DND-41 (cell line): Measurements from ENCODE around the gene EPDR1.

ENCODE experiments used
- ATAC-seq: fragments of 200-7000 bp; cut with Tn5 transposase; 3 replicates; pipeline ENCODE4 v1.9.1; 2021; ENCODE audit warnings: low read depth; ENCODE audit not compliant: insufficient read depth
- DNase-seq: peaks from one replicate; pipeline ENCODE4 v3.0.0-alpha.2; 2020
- H2AFZ ChIP-seq: 2 replicates; pipeline ENCODE4 v1.6.0; 2012; ENCODE audit warnings: low read depth, low read length
- H3K27ac ChIP-seq: 2 replicates; pipeline ENCODE4 v1.5.1; 2012; ENCODE audit warnings: low read length, inconsistent platforms
- H3K27me3 ChIP-seq: fragments of 200-600 bp; sonication (generic); 2 replicates; pipeline ENCODE4 v1.6.0; 2012; ENCODE audit warnings: low read length, mild to moderate bottlenecking, inconsistent platforms; ENCODE audit not compliant: insufficient read depth, poor library complexity
- H3K36me3 ChIP-seq: 2 replicates; pipeline ENCODE4 v1.5.1; 2012; ENCODE audit warnings: low read length, inconsistent platforms; ENCODE audit not compliant: insufficient read depth
- H3K4me1 ChIP-seq: 2 replicates; pipeline ENCODE4 v1.5.1; 2012; ENCODE audit warnings: mild to moderate bottlenecking, low read length; ENCODE audit not compliant: insufficient read depth
- H3K4me2 ChIP-seq: 2 replicates; pipeline ENCODE4 v1.6.0; 2012; ENCODE audit warnings: mild to moderate bottlenecking, moderate library complexity, low read length, inconsistent platforms; ENCODE audit not compliant: insufficient read depth
- H3K4me3 ChIP-seq, 2 experiments: fragments of 200-600 bp in 1 of 2; shearing (Covaris generic) in 1 of 2; 2 replicates each; pipeline ENCODE4 v1.5.1; 2012 to 2016; ENCODE audit warnings: inconsistent platforms in 2 of 2, low read length in 2 of 2, mild to moderate bottlenecking in 2 of 2, low read depth in 1 of 2, moderate library complexity in 1 of 2
- H3K79me2 ChIP-seq: 2 replicates; pipeline ENCODE4 v1.6.0; 2012; ENCODE audit warnings: low read length, inconsistent platforms; ENCODE audit not compliant: insufficient read depth
- H3K9ac ChIP-seq: 2 replicates; pipeline ENCODE4 v1.6.0; 2012; ENCODE audit warnings: low read depth, mild to moderate bottlenecking, inconsistent platforms, low read length, moderate library complexity
- H3K9me3 ChIP-seq: 2 replicates; pipeline ENCODE4 v1.5.1; 2012; ENCODE audit warnings: low read length, moderate library complexity, mild to moderate bottlenecking, inconsistent platforms; ENCODE audit not compliant: insufficient read depth, severe bottlenecking
- H4K20me1 ChIP-seq: 2 replicates; pipeline ENCODE4 v1.6.0; 2012; ENCODE audit warnings: low read length; ENCODE audit not compliant: insufficient read depth
- EZH2 ChIP-seq: IDR thresholded peaks from 3 replicates; pipeline ENCODE4 v1.6.1; 2012; ENCODE audit warnings: borderline replicate concordance, low read depth, mild to moderate bottlenecking, moderate library complexity, low read length, inconsistent platforms; ENCODE audit not compliant: severe bottlenecking
- TF ChIP-seq, protein P1 (sequence below): IDR thresholded peaks from 2 replicates; pipeline ENCODE4 v1.5.1; 2012; ENCODE audit warnings: borderline replicate concordance, low read length, moderate library complexity, mild to moderate bottlenecking; ENCODE audit not compliant: poor library complexity, severe bottlenecking; ENCODE audit errors: extremely low read depth

EPDR1 gene

DNA sequence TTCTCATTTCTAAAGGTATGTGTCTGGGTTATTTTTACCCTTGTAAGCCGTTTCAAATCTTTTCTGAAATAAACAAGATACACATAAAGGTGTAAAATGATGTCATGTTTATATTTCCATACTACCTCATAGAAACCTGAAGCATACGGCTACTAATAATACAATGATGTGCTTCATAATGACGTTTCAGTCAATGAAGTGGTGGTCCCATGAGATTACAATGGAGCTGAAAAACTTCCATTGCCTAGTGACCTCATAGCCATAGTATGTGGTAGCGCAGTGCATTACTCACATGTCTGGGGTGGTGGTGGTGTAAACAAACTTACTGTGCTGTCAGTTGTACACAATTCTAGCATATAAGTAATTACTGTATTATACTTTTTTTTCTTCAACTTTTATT is 24.9 kb downstream of the EPDR1 start:
- H2AFZ ChIP-seq: no peak overlapping the region
- no peaks in the 10 kb centered on the region for H3K4me1 ChIP-seq
- peaks cover 51% of the 10 kb centered on the region for H3K79me2 ChIP-seq
- ATAC-seq: no peak
- TF ChIP-seq EZH2: no peak
- TF ChIP-seq, protein P1, sequence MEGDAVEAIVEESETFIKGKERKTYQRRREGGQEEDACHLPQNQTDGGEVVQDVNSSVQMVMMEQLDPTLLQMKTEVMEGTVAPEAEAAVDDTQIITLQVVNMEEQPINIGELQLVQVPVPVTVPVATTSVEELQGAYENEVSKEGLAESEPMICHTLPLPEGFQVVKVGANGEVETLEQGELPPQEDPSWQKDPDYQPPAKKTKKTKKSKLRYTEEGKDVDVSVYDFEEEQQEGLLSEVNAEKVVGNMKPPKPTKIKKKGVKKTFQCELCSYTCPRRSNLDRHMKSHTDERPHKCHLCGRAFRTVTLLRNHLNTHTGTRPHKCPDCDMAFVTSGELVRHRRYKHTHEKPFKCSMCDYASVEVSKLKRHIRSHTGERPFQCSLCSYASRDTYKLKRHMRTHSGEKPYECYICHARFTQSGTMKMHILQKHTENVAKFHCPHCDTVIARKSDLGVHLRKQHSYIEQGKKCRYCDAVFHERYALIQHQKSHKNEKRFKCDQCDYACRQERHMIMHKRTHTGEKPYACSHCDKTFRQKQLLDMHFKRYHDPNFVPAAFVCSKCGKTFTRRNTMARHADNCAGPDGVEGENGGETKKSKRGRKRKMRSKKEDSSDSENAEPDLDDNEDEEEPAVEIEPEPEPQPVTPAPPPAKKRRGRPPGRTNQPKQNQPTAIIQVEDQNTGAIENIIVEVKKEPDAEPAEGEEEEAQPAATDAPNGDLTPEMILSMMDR: no peak
- no peak overlapping the region for H3K4me3 ChIP-seq
- no peak overlapping the region for H3K27ac ChIP-seq
- no peaks in the 10 kb centered on the region for H3K9me3 ChIP-seq
- DNase-seq: no peak
- no peak overlapping the region for H3K9ac ChIP-seq
- H3K27me3 ChIP-seq: no peaks in the 10 kb centered on the region
- H3K36me3 ChIP-seq: peaks cover 10% of the 10 kb centered on the region; the same call in 1 of the 2 replicates
- H3K4me2 ChIP-seq: no peak overlapping the region
- peaks cover 49% of the 10 kb centered on the region for H4K20me1 ChIP-seq

DNA sequence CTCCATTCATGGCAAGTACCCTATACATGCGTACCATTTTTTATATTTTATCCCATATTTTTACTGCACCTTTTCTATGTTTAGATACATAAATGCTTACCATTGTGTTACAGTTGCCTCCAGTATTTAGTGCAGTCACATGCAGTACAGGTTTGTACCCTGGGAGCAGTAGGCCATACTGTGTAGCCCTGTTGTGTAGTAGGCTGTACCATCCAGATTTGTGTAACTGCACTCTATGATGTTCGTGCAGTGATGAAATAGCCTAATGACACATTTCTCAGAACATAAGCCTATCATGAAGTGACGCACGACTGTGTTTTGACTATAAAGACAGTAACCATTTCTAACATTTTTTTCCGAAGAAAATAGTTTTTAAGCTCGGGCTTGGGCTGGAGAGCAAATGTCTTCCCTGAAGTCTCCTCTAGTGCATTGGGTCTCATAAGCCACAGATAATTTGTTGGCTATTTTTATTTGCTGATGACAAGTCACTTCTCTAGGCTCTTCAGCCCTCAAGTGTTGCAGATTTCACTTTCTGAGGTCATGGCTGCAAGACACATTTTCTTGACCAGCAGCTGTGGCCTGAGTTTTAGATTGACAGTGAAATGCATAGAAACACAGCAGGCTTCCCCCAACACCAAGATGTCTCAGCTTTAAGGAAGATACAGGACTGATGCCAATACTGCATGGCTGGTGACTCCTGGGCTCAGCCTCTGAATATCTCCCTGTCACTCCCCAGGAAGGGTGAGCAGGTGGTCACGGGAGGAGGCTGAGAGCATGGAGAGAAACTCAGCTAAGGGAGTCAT is 26.9 kb downstream of the EPDR1 start:
- TF ChIP-seq, protein P1: no peak
- no peak overlapping the region for H3K4me2 ChIP-seq
- no peak for ATAC-seq
- peaks cover 40% of the 10 kb centered on the region for H4K20me1 ChIP-seq
- H3K27me3 ChIP-seq: no peaks in the 10 kb centered on the region
- H3K36me3 ChIP-seq: peaks cover 18% of the 10 kb centered on the region
- peaks cover 38% of the 10 kb centered on the region for H3K79me2 ChIP-seq
- DNase-seq: no peak
- H3K27ac ChIP-seq: no peak overlapping the region
- no peak overlapping the region for H2AFZ ChIP-seq
- H3K9ac ChIP-seq: no peak overlapping the region
- H3K4me1 ChIP-seq: peaks cover 6% of the 10 kb centered on the region
- no peaks in the 10 kb centered on the region for H3K9me3 ChIP-seq
- H3K4me3 ChIP-seq: no peak overlapping the region

DNA sequence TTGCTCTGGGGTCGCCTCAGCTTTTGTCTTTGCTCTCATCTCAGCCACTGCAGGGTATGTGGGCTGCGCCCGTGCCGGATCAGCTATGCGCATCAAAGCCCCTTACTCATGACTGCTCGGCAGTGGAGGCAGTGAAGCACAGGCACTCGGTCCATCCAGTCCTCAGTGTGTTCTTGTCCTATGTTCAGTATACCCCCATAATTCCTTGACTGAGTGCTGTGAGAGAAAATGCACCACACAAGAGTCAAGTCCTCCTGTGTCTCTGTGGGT is 27.4 kb downstream of the EPDR1 start:
- TF ChIP-seq EZH2: no peak
- TF ChIP-seq, protein P1: no peak
- no peak for ATAC-seq
- no peak for DNase-seq
- peaks cover 38% of the 10 kb centered on the region for H4K20me1 ChIP-seq
- no peaks in the 10 kb centered on the region for H3K27me3 ChIP-seq
- peaks cover 18% of the 10 kb centered on the region for H3K36me3 ChIP-seq
- peaks cover 36% of the 10 kb centered on the region for H3K79me2 ChIP-seq
- H2AFZ ChIP-seq: no peak overlapping the region
- no peak overlapping the region for H3K4me3 ChIP-seq
- H3K9ac ChIP-seq: no peak overlapping the region
- H3K4me2 ChIP-seq: no peak overlapping the region
- no peaks in the 10 kb centered on the region for H3K9me3 ChIP-seq
- peaks cover 11% of the 10 kb centered on the region for H3K4me1 ChIP-seq
- no peak overlapping the region for H3K27ac ChIP-seq
